Measurements from ENCODE around the gene SUN5.

SUN5 gene

GRCh38 chr20:32995802-32996201 lies 8.4 kb downstream of the SUN5 start:
- no peak overlapping the region for H3K4me3 ChIP-seq (ENCODE audit: low read depth, low read length)

DNA sequence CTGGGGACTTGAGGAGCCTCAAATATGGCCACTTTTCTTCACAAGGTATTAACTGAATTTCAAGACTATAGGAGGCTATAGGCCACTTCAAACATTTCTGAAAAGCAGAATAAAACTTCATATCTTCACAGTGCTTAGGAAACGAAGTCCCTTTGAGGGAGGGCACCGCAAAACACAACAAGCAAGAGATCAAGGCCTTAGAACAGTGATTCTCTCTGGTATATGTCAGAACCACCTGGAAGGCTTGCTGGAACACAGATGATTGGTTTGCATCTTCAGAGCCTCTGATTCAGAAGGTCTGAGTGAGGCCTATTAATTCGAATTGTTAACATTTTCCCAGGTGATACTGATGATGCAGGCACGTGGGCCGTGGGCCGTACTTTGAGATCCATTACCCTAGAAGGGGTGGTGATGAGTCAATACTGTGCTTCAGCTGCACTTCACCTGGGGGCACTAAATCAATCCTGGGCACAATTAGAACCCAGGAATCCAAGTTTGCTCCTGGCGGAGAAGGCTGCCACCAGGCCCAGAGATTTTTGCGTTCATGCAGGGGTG lies 10.7 kb downstream of the SUN5 start:
- no peak overlapping the region for H3K4me3 ChIP-seq (ENCODE audit: low read depth, low read length)

DNA sequence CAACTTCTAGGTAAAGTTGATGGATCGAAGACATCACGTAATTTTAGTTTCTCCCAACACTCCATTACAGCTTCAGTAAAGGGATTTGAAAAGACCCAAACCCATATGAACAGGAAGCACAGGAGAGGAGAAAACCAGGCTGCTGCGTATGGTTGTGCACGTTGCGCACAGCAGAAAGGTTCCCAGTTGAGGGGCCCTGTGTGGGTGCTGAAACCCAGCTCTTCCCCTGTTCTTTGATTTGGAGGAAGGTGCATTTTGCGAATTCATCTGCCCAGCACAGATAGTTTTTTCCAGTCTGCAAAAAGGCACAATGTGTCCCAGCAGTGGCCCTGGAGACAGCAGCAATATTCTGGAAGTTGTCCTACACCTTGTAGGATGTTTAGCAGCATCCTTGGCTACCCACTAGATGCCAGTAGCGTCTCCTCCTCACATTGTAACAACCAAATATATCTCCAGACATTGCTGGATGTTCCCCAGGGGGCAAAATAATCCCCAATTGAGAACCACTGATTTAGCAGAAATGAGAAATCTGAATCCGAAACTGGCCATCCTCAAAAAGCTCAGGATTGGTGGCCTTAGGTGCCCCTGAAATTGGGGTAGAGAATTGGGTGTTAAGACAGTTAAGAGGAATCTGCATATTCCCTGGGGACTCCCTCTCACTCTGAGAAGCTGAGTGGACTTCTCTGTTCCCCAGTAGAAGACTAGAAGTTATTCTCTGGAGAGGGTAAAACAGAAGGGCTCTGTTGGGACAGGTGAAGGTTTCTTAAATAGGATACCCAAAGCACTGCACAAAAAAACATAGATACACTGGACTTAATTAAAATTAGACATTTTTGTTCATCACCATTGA lies 12.2 kb downstream of the SUN5 start:
- H3K4me3 ChIP-seq (ENCODE audit: low read depth, low read length), result no peak overlapping the region

DNA sequence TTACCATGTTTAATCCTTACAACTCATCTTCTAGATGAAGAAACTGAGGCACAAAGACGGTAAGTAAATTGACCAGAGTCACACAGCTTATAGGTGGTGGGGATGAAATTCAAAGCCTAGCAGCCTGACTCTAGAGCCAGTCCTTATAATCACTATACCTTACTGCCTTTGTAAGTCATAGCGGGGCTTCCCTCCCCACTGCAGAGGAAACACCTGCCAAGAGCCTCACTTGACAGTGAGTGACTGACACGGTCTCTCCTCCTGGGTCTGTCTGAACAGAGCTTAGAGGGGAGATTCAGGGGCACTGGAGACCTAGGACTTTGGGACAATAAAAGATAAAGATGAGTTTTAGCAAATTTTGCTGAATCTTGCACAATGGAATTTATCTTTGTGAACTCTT lies 12.8 kb downstream of the SUN5 start:
- no peak overlapping the region for H3K4me3 ChIP-seq (ENCODE audit: low read depth, low read length)

DNA sequence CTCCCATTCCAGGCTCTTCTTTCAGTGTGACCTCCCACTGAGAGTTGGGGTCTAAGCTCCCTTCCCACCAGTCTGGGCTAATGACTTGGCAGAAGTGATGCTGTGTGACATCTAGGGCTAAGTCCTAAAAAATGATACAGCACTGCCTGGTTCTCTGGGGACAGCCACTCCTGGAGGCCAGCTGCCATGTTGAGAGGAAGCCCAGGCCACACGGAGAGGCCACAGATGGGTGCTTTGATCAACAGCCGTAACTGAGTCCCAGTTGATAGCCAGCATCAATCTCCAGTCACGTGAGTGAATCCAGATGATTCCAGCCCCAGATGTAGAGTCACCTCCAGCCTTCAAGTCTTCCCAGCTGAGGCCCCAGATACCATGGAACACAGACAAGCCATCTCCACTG lies 13.8 kb downstream of the SUN5 start:
- H3K4me3 ChIP-seq (ENCODE audit: low read depth, low read length), result no peak overlapping the region

DNA sequence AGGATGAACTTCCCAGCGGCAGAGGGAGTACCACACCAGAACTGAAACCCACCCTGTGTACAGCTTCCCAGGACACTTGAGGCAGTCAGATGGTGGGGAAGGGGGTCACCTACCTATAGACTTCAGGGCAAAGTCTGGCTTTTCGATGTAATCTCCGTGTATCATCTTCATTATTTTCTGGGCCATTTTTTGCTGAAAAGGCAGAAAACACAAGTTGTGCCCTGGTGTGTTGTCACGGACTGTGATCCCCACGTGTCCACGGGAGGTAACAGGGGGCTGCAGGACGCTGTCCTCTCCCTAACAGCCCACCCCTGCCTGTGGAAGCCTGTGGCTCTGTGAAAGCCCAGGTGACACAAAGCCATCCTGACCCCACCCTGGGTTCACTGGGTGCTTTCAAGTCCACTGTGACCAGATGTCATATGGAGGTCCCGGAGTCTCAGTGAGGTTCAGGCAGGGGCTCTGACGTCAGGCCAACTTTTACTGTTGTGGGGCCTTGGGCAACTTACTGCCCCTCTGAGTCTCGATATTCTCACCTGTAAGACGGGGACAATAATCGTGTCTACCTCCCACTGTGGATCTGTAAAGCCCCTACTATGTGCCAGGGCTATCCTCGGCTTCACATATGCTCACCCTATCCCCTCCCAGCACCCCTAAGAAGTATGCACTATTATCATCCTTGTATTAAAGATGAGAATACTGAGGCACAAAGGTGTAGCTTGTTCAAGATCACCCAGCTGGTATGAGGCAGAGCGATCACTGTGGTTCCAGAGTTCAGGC lies 14.5 kb downstream of the SUN5 start:
- no peak overlapping the region for H3K4me3 ChIP-seq (ENCODE audit: low read depth, low read length)

DNA sequence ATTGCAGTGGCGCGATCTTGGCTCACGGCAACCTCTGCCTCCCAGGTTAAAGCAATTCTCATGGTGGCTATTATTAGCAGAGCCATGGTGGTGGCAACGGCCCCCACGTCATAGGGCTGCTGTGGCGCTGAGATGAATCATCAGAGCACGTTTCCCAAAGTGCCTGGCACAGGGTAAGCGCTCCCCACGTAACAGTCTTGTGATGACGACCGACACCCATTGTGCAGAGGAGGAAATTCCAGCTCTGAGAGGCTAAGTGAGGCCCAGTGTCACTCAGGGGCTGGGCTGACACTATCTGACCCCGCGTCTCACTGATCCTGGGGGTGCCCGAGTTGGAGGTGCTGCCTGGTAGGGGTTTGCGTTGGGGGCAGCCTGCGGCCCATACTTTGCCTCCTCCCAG lies 16.2 kb downstream of the SUN5 start:
- H3K4me3 ChIP-seq (ENCODE audit: low read depth, low read length), result no peak overlapping the region

DNA sequence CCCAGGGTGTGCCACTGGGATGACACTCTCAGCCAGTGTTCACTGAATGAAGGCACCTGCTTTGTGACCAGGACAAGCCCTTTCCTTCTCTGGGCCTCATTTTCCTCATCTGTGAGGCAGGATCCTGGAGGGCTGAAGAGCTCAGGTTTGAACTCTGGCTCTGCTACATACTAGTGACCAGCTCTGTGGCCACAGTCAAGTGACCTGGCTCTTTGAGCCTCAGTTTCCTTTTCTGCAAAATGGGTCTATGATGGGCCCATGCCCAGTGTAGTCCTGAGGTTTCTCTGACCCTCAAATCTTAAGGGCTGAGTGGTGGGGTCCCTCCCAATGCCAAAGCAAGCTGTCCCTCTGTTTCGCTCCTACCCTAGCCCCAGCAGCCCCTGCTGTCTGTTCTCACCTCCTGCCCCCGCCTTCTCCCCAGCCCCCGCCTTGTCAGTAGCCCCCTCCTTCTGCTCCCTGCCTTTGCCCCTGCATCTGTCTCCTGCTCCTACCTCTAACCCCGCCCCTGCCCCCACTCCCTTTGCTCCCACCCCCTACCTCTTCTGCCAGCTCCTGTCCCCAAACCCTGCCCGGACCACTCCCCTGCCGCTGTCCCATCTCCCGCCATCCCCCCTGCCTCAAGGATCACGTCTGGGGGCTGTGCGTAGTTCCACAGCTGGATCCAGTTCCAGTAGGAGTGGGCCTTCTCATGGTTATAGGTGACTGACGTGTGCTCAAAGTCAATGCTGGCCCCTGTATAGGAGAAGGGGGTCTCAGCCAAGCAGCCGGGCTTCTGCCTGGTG lies 17.0 kb downstream of the SUN5 start:
- no peak overlapping the region for H3K4me3 ChIP-seq (ENCODE audit: low read depth, low read length)

- H3K4me3 ChIP-seq (ENCODE audit: low read depth, low read length), result no peak overlapping the region
Measured at GRCh38 chr20:32986331-32986966, 17.8 kb downstream of the SUN5 start.

- no peak overlapping the region for H3K4me3 ChIP-seq (ENCODE audit: low read depth, low read length)
Measured at GRCh38 chr20:32985596-32985995, 18.6 kb downstream of the SUN5 start.

DNA sequence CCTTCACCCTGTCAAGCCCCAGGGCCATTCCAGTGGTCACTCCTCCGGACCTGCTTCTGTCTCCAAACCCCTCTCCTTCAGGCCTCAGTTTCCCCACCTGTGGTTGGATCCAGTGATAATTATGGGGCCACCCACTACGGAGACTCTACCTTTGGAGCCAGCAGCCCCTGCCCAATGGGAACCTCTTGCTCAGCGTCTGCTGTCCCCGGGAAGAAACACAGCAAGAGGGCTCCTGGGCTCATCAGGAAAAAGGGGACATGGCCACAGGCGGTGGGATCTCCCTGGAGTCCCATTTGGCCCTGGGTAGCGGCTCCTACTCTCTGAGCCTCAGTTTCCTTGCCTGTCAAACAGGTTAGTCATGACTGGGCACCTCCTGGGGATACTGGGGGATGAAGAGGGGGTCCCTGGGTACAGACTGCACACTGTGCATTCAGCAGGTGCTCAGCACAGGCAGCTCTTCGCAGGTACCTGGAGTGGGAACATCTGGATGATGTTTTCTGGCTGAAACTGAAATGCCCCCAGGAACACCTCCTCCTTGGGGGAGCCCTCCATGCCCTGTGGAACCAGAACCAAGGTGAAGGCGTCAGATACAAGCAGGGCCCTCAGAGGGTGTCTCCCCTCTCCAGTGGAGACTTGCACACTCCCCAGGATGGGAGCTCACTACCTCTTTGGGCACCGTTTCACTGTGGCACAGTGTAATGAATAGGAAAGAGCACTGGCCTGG lies 19.4 kb downstream of the SUN5 start:
- H3K4me3 ChIP-seq (ENCODE audit: low read depth, low read length), result no peak overlapping the region

DNA sequence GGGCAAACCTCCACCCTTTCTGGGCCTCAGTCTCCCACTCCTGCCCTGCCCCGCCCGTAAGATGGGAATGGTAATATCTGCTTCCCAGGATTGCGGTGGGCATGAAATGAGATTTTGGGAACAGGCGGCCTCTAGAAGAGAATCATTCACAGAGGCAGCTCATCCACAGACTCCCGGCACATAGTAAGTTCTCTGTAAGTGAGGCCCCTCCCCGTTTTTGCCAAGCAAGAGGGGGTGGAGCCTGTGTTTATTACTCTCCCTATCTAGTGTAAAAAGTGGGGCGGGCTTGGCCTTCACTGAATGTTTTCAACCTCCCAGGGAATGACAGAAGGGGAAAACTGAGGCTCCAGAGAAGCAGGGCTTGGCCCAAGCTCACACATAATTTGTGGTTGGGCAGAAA lies 20.0 kb downstream of the SUN5 start:
- H3K4me3 ChIP-seq (ENCODE audit: low read depth, low read length), result no peak overlapping the region

DNA sequence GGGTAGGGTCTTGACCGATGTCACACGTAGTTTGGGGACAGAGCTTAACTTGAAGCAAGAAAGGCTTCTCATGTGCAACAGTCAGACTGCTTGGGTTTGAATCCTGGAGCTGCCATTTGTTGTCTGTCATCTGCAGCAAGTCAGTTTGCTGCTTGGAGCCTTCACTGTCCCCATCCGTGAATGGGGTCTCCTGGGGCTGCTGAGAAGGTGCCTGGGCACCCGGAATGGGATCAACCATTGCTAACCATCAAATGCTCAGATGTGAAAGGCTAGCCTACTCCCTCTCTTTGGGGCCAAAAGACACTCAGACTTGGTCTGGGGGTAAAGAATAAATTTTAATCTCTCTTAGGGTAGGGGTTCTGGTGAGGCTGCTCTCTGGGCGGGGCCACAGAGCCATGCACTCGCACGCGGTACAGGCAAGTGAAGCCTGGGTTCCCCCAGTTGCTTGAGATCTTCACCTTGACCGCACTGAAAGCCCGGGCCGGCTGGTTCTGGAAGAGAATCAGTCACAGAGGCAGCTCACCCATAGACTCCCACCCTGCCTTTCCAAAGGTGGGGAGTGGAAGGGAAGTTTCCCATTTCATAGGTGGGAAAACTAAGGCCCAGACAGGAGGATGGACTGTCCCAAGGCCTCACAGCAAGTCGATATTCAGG lies 20.6 kb downstream of the SUN5 start:
- H3K4me3 ChIP-seq (ENCODE audit: low read depth, low read length), result no peak overlapping the region

DNA sequence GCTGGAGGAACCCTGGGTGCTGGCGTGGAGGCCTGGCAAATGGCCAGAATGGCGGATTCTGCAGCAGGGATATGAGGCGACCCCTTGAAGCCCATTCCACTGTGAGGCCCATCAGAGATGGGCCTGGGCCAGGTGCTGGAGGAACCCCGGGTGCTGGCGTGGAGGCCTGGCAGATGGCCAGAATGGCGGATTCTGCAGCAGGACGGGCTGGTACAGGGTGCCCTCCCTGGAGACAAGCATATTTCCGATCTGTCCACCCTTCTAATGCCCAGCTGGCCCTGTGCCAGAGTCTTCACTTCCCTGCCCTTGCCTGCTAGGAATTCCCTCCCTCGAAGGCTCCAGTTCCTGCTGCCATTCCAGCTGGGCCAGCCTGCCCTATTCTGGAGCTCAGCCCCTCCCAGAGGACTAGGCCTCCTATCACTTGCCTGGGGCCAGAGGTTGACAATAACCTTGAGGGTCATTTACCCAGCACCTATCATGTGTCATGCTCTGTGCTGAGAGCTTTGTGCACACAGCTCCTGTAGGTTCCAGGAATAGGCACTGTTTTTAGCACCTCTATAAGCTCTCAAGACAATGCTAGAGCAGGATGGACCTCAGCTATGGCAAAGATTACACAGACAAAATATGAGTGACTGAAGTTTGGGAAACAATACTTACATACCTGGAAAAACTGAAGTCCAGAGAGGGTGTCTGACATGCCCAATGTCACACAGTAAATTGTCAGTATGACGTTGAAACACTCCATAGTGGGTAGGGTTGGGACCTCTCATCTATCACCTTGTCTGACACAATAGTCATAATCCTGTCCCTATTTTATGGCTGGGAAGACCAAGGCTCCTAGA lies 21.4 kb downstream of the SUN5 start:
- no peak overlapping the region for H3K4me3 ChIP-seq (ENCODE audit: low read depth, low read length)

DNA sequence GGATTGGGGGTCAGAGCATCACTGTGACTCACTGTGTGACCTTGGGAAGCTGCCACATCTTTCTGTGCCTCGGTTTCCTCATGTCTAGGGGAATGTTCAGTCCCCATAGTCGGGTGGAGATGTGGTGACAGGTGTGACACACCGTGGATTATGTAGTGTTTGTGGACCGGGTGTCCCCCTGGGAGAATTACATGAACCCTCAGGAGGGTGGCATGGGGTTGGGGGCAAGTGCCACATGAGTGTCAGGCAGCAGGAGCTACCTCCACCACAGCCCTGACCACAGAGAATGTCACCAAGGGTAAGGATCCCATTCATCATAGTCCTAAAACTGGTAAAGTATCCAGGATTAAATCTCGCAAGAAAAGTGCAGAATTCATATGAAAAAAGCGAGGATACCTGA lies 23.2 kb downstream of the SUN5 start:
- H3K4me3 ChIP-seq (ENCODE audit: low read depth, low read length), result no peak overlapping the region

DNA sequence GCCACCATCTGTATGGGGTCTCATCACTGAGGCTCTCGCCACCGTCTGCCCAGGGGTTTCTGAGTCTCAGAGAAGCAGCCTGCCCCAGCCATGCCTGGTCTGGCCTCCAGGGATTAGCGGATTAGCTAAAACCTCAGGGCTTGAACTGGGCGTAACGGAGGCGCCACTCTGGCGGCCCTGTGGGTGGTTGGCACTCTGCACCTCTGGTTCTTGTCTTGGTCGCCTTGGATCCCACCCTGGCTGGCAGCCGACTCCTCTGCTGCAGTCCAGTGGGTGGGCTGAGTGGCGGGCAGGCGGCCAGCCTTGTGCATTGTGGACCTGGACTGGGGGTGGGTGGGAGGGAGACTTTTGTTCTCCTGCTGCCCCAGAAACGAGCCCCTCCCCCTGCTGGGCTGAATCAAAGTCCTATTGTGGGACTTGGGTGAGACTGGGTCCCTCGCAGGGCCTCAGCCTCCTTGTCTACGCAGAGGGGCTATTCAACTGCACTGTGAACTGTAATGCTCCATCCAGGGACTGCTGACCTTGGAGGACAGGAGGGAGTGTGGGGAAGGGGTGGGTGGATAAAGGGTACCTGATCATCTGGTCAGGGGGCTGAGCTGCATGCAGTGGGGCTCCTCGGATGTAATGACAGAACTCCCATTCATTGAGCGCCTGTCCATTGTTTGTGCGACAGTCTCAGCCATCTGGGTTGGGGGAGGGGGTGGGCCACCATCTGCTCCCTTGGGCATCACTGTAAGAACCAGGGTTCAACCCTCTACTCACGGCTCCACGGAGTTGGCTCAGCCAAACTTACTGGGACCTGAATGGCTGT lies 23.9 kb downstream of the SUN5 start:
- no peak overlapping the region for H3K4me3 ChIP-seq (ENCODE audit: low read depth, low read length)

DNA sequence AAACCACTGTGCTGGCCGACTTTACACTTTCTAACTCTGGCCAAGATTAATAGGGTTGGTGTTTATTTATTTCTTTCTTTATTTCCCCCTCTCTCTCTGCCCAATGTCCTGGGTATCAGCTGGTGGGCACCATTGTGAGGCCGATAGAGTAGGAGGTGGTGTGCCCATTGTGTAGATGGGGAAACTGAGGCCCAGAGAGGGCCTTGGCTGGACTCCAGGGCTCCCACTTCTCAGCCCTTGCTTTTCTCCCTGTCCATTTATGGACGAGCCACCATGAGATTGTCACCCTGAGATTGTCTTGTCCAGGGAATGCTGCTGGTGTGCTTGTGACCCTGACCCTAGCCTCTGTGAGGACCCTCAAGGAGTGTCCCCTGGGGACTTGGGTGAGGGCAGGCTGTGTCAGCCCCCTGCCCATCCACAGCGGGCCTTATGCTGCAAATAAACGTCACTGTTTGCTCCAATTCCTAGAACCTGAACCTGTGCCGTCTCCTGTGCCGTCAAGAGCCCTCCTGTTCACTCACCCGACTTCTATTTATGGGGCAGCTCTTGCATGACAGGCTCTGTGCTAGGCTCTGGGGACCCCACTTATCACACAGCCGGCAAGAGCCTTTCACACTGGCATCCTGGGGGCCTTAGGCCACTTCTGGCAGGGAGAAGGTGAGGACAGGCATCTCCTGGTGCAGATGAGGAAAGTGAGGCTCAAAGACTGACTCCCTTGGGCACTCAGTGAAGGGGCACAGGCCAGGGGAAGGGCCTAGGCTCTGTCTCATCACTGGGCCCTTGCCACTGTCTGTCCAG lies 24.8 kb downstream of the SUN5 start:
- no peak overlapping the region for H3K4me3 ChIP-seq (ENCODE audit: low read depth, low read length)

All from iPS-11a (cell line).